ENCODE measurements around the gene OTUD7B. TPM values are rescaled to one million over a fixed set of nuclear protein-coding genes. Genes with fewer than 3 reads are reported as not detected.

The OTUD7B gene
- total and polyA plus RNA-seq, 3 donors from 2014 or later = 23.1 to 31.5 (median 30.3) TPM

DNA sequence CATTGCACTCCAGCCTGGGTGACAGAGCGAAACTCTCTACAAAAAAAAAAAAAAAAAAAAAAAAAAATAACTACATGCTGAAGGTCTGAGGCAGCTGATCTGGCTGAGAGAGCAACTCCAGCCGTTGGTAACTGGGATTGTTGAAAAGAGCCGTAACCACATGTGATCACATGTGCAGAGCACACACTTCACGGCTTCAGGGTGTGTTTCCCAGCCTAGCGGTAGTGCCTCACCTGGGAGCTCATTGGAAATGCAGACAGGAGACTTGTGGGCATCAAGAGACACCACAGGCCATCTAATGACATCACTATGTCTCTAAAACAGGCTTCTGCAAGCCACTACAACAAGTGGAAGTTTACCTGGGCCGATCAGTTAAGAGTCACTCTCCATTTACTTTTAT lies 11.8 kb upstream of the OTUD7B start:
- intact Hi-C loops (cut with DNase I; ENCODE audit: low total_unique reads) = no loop called here
- 86 to 94% methylated on average over 5 to 6 of the region's 6 CpGs for WGBS, 2 donors

DNA sequence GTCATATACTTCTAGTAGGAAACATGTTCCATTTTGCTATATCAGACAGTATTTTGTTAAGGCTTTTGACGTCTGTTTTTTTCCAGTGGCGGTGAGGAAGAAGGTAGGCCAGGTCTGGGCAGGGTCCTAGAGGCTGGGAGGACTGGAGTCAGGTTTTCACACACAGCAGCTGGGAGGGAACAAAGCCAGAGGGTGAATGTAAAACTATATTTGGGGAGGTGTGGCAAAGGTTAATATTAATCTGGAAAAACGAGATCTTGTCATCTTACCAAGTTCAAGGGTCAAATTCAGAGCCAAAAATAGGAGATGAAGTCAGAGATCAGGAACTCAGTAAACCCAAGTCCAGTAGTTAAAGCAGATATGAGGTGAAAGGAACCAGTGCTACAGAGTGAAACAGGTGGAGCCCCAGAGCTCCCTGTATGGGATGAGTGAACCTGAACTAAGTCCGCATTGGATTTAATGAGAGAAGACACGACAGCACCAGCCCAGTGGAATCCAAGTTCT lies 10.7 kb upstream of the OTUD7B start:
- no peaks in the 10 kb centered on the region for H3K27me3 ChIP-seq
- no peak for DNase-seq
- H3K9me3 ChIP-seq = no peaks in the 10 kb centered on the region
- no peak for TF ChIP-seq POLR2A (IDR thresholded peaks at IDR 0.05)
- H3K4me1 ChIP-seq = no peaks in the 10 kb centered on the region
- intact Hi-C loops (cut with DNase I; ENCODE audit: low total_unique reads) = no loop called here
- no peak overlapping the region for H3K4me3 ChIP-seq
- 71 to 80% methylated on average over 5 of the region's 5 CpGs for WGBS, 2 donors
- no peak overlapping the region for H3K27ac ChIP-seq
- no peaks in the 10 kb centered on the region for H3K36me3 ChIP-seq (ENCODE audit: low read depth, missing control alignments)

More for the DNA sequence above, 11.8 kb upstream of the OTUD7B start:
- DNase-seq = no peak
- TF ChIP-seq, protein P1, sequence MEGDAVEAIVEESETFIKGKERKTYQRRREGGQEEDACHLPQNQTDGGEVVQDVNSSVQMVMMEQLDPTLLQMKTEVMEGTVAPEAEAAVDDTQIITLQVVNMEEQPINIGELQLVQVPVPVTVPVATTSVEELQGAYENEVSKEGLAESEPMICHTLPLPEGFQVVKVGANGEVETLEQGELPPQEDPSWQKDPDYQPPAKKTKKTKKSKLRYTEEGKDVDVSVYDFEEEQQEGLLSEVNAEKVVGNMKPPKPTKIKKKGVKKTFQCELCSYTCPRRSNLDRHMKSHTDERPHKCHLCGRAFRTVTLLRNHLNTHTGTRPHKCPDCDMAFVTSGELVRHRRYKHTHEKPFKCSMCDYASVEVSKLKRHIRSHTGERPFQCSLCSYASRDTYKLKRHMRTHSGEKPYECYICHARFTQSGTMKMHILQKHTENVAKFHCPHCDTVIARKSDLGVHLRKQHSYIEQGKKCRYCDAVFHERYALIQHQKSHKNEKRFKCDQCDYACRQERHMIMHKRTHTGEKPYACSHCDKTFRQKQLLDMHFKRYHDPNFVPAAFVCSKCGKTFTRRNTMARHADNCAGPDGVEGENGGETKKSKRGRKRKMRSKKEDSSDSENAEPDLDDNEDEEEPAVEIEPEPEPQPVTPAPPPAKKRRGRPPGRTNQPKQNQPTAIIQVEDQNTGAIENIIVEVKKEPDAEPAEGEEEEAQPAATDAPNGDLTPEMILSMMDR (IDR thresholded peaks at IDR 0.05) = no peak
- no peak for TF ChIP-seq POLR2A (IDR thresholded peaks at IDR 0.05)
- Histone ChIP-seq H3K27ac (no peak overlapping the region), H3K27me3 (no peaks in the 10 kb centered on the region), H3K9me3 (no peaks in the 10 kb centered on the region), H3K36me3 (ENCODE audit: low read depth, missing control alignments) (no peaks in the 10 kb centered on the region), H3K4me1 (no peaks in the 10 kb centered on the region), H3K4me3 (no peak overlapping the region)

DNA sequence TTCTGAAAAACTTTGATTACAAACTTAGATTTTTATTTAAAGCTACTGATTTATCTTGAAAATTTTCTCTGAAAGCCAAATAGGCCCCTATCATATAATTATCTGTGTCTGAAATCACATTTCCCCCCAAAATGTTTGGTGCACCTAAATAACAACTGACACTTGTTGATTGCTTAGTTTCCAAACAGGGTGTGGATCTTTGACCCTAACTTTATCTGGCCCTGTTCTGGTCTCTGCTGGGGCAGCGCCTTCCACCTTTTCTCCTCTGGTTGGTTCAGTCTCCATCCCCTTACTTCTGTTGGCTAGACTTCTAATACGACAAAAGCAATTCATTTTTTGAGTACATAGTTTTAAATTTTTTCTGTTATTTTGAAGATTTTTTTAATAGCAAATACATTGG lies 10.2 kb upstream of the OTUD7B start:
- intact Hi-C loops (cut with DNase I; ENCODE audit: low total_unique reads) = no loop called here
- DNase-seq = no peak
- Histone ChIP-seq H3K4me3 (no peak overlapping the region), H3K36me3 (ENCODE audit: low read depth, missing control alignments) (no peaks in the 10 kb centered on the region), H3K27ac (no peak overlapping the region), H3K4me1 (no peaks in the 10 kb centered on the region), H3K27me3 (no peaks in the 10 kb centered on the region), H3K9me3 (no peaks in the 10 kb centered on the region)
- WGBS, 2 donors = 88 to 95% methylated on average over 2 of the region's 2 CpGs
- no peak for TF ChIP-seq POLR2A (IDR thresholded peaks at IDR 0.05)
- TF ChIP-seq, protein P1 (IDR thresholded peaks at IDR 0.05) = no peak

DNA sequence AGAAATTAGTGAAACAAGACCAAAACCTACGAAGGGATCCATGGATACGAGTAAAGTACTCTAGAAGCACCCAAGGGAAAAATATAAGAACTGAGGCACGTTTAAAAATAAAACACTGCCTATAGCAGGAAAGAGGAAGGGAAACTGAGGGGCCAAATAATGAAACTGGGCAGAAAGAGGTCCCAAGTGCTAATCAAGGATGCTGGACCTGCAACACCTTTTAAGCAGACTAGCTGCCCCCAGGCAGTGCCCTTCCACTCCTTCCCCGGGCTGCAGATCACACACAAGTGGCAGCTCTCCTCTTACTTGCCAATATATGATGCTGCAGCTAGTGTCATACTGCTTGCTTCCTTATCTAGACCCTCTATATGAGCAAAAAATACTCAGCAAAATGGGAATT lies 7.6 kb upstream of the OTUD7B start:
- Histone ChIP-seq H3K4me1 (no peaks in the 10 kb centered on the region), H3K36me3 (ENCODE audit: low read depth, missing control alignments) (no peaks in the 10 kb centered on the region), H3K27me3 (no peaks in the 10 kb centered on the region), H3K4me3 (no peak overlapping the region), H3K9me3 (no peaks in the 10 kb centered on the region), H3K27ac (no peak overlapping the region)
- WGBS, 2 donors = 76 to 91% methylated on average over 4 of the region's 4 CpGs
- intact Hi-C loops (cut with DNase I; ENCODE audit: low total_unique reads) = no loop called here
- TF ChIP-seq, protein P1 (IDR thresholded peaks at IDR 0.05) = no peak
- TF ChIP-seq POLR2A (IDR thresholded peaks at IDR 0.05) = no peak
- DNase-seq = no peak

DNA sequence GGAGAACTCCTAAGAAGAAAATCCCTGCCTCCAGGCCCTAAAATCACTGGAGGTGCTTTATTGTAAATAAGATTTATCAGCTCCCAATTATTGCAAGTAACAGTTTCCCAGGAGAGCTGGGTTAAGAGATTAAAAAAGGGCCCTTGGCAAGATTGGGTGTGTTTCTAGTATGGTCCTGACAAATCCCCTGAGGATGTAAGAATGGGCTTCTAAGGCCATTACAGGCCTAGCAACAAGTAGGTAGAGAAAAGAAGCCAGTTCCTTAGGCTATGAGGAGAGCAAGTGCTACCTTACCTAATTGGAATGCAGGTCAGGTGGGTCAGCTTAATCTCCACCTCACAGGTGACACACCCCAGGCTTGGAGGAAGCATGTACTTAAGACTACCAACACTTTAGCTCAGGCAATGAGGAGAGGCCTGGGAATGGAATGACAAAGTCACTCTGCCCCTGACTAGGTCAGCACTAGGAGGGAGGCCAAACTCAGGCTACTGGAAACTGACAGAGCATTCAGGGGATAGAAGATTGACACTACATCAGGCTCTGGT lies 6.8 kb upstream of the OTUD7B start:
- Histone ChIP-seq H3K27me3 (no peaks in the 10 kb centered on the region), H3K36me3 (ENCODE audit: low read depth, missing control alignments) (no peaks in the 10 kb centered on the region), H3K9me3 (no peaks in the 10 kb centered on the region), H3K4me3 (no peak overlapping the region), H3K27ac (no peak overlapping the region), H3K4me1 (no peaks in the 10 kb centered on the region)
- no peak for TF ChIP-seq POLR2A (IDR thresholded peaks at IDR 0.05)
- TF ChIP-seq, protein P1 (IDR thresholded peaks at IDR 0.05) = no peak
- DNase-seq = no peak
- intact Hi-C loops (cut with DNase I; ENCODE audit: low total_unique reads) = no loop called here

All from testis (tissue), 3 donors.